Measurements from ENCODE around the gene DDX47. TPM values are rescaled to one million over a fixed set of nuclear protein-coding genes. Genes with fewer than 3 reads are reported as not detected.

The DDX47 gene
- total and polyA plus RNA-seq, 4 donors: 28.2 to 79.2 (median 40.4) TPM

GRCh38 chr12:12877781-12878455 lies 64.8 kb downstream of the DDX47 start:
- H3K9me3 ChIP-seq (ENCODE audit: control insufficient read depth in 4 of 4, insufficient read depth in 3 of 4, low read length in 3 of 4): no peaks in the 10 kb centered on the region
- no peak for TF ChIP-seq CTCF (IDR thresholded peaks at IDR 0.05; ENCODE audit: control extremely low read depth, extremely low read depth)
- H3K27ac ChIP-seq (ENCODE audit: low read depth in 1 of 2, low read length in 1 of 2): no peak overlapping the region
- no peak for ATAC-seq (ENCODE audit: insufficient read depth, low FRiP score)
- H3K4me1 ChIP-seq (ENCODE audit: control insufficient read depth in 5 of 5, insufficient read depth in 5 of 5, low read length in 5 of 5): peaks cover 0 to 6% (median 0%) of the 10 kb centered on the region in 5 donors
- H3K36me3 ChIP-seq (ENCODE audit: control insufficient read depth in 4 of 4, insufficient read depth in 4 of 4, low read length in 4 of 4): no peaks in the 10 kb centered on the region
- H3K9ac ChIP-seq (ENCODE audit: insufficient read depth in 1 of 2, low read length in 2 of 2): no peak overlapping the region
- no peaks in the 10 kb centered on the region for H3K27me3 ChIP-seq (ENCODE audit: control insufficient read depth in 3 of 3, insufficient read depth in 3 of 3, low read length in 2 of 3)
- no peak overlapping the region for H3K4me3 ChIP-seq
- DNase-seq: no peak
- 87 to 89% methylated on average over 9 of the region's 9 CpGs for WGBS, 2 donors

Small RNA genes lying within 50 kb of the gene (small RNA-seq; reads per million reads assigned to genes)
- gene AC007215.1 (ENCODE audit: low replicate concordance): not detected
- gene MIR613 (ENCODE audit: low replicate concordance): not detected

Other genes starting within 250 kb of the DDX47 start
- gene CREBL2, start 201.5 kb upstream of the DDX47 start, total RNA-seq: 10 to 100 TPM; 32.2 to 50.5 TPM
- gene CREBL2, start 201.5 kb upstream of the DDX47 start, polyA plus RNA-seq: 10 to 100 TPM; 18.3 to 23.1 TPM
- gene GPR19, start 117.2 kb upstream of the DDX47 start, total RNA-seq: under 1 TPM in 1 of 2 donors, not detected in 1; 0.15 TPM
- gene GPR19, start 117.2 kb upstream of the DDX47 start, polyA plus RNA-seq: under 1 TPM; 0.17 to 0.20 TPM
- 10 to 100 TPM; 41.2 to 89.4 TPM for gene CDKN1B, start 96.0 kb upstream of the DDX47 start, total RNA-seq
- 10 to 100 TPM; 27.3 to 38.5 TPM for gene CDKN1B, start 96.0 kb upstream of the DDX47 start, polyA plus RNA-seq
- 10 to 100 TPM; 19.4 to 22.9 TPM for gene APOLD1, start 27.7 kb upstream of the DDX47 start, total RNA-seq
- 10 to 100 TPM in 1 of 2 donors, 1 to 10 TPM in 1; 3.1 to 22.2 TPM for gene APOLD1, start 27.7 kb upstream of the DDX47 start, polyA plus RNA-seq
- gene GPRC5A, start 78.2 kb downstream of the DDX47 start, total RNA-seq: 100 to 1,000 TPM; 212 to 418 TPM
- 100 to 1,000 TPM; 117 to 131 TPM for gene GPRC5A, start 78.2 kb downstream of the DDX47 start, polyA plus RNA-seq
- not detected for gene GPRC5D, start 138.8 kb downstream of the DDX47 start, total RNA-seq
- gene GPRC5D, start 138.8 kb downstream of the DDX47 start, polyA plus RNA-seq: under 1 TPM; 0.14 to 0.30 TPM
- gene HEBP1, start 186.9 kb downstream of the DDX47 start, total RNA-seq: 10 to 100 TPM; 40.5 to 62.7 TPM
- gene HEBP1, start 186.9 kb downstream of the DDX47 start, polyA plus RNA-seq: 10 to 100 TPM; 48.2 to 59.1 TPM
- gene FAM234B, start 231.0 kb downstream of the DDX47 start, total RNA-seq: 10 to 100 TPM in 1 of 2 donors, 1 to 10 TPM in 1; 9.0 to 10.4 TPM
- 1 to 10 TPM; 1.4 to 3.6 TPM for gene FAM234B, start 231.0 kb downstream of the DDX47 start, polyA plus RNA-seq